Activated CD8-positive, alpha-beta memory T cell treated with anti-CD3 and anti-CD28 coated beads, Interleukin-2, amount 50 U/mL, for 4 hours (primary cell): ENCODE results near the gene TNS1.
"Not testable (repeated sequence)": the region's sequence is repeated elsewhere in the genome, so short reads cannot be mapped to it uniquely, and the experiment has no call there.

ENCODE experiments used
- DNase-seq: peaks from one replicate; pipeline ENCODE4 v3.0.0-alpha.2; 2020

Gene TNS1

GRCh38 chr2:218029366-218030360 lies 26.9 kb upstream of the TNS1 start:
- no peak for DNase-seq

DNA sequence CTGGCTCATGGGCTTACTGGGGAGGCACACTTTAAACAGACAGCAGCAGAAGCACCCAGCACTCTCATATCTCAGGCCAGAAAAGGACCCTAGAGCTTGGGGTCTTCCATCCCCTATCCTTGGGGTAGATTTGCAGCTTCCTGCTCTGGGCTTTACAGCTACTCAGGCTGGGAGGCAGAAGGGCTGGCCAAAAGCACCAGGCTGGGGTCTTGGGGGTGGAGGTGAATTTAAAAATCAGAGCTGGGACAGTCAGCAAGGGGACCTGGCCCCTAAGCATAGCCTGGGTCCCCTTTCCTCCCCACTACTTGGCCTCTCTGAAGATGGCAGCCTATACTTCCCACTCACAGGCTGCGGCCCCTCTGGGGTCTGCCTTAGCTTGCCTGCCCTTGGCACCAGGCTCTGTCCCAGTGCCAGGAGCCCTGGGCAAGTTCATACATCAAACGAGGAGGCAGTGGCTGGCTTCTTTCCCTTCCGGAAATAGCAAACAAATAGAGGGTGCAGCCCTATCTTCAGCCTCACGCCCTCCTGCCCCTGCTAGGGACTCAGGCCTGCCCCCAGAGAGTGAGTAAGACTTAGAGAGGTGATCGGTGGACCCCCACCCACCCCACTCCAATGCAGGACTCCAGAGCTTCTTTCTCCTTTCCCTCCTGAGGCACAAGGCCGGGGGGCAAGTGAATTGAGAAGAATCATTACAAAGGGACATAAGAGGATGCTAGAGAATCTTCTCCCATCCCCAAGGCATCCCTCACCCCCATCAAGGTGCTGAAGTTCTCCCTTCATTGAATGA lies 26.0 kb upstream of the TNS1 start:
- DNase-seq = no peak

DNA sequence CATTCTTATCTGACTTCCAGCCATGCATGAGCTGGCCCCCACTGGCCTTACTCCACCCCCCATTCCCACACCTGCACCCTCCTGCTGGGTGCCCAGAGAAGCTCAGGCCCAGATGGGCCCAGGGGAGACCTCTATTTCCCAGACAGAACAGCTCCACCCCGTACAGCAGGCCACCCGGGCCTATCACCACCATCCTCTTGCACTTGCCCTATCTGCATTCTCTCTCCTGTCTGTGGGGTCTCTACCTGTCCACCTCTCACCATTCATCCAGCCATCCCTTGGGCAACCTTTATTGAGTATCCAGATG lies 25.3 kb upstream of the TNS1 start:
- no peak for DNase-seq

DNA sequence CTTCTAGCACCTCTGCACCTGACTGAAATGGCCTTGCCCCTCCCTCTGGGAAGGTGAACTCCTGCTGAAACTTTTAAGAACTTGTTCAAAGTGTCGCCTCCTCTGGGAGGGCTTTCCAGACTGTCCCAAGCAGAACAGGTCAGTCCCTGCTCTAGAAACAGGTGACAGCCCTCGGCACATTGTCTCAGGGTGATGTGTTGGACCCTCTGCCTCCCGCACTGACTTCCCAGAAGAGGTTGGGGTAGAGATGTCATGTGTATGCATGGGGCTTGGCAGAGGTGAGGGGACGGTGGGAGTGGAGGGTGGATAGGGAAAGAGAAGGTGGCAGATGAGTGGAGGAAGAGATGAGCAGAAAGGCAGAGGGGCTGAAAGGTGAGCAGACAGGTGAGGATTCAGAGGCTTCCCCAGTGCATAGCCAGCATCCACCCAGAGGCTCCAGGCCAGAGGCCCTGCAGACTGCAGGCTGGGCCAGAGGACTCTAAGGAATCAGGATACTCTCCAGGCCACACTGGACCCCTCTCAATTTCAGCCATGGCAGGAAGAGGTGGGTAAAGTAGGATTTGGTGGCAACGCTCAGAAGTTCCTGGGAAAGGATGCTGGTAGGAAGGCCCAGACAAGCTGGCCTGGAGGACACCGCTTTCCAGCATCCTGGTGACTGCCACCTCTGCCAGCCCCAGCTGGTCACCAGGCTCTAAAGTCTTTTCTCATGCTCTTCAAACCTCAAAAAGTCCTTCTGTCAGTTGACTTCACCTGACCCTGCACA lies 24.8 kb upstream of the TNS1 start:
- DNase-seq = no peak

DNA sequence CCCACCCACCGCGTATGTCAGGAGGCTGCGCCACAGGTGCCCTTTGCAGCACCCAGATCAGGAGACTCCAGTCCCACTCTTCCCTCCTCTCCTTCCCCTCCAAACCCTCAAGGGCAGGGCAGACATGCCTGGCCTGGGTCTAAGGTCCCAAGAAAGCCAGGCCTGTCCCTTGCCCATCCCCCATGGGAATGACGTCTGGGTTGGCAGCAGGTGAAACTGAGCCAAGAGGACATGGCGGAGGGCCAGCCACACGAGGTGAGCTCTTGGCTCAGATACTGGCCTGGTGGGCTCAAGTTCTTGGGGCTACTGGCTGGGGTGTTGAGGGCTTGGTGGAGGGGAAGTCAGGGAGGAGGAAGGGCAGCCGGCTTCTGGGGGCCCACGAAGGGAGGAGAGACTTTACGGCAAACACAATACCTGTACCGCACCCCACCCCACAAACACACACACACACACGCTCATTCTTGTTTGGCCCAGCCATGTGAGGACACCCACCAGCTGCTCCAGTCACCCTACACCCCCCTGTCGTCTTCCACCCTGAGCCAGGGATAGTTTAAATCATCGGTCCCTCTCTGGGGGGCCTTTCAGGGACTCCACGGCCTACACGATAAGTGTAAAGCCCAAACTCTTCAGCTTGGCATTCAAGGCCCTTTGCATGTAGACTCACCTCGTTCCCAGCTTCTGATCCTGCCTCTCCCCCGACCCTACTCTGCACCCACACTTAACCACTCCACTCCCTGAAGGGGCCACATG lies 24.1 kb upstream of the TNS1 start:
- no peak for DNase-seq

GRCh38 chr2:218026244-218026643 lies 23.4 kb upstream of the TNS1 start:
- DNase-seq = no peak

DNA sequence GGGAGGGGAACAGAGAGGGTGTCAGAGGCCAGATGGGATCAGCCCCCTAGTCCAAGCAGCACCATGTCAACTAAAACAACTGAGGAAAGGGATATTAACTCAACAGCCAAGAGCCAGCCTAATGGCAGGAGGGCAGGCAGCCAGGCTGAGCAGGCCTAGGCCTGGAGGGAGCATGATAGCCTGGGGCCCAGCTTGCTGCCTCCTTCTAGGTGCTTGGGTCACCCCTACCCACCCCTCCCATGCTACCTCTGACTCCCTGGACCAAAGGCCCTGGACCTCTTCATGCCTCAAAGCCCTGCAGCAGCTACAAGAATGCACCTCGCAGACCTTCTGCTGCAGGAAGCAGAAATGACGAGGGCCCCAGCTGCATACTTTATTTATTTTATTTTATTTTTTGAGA lies 22.1 kb upstream of the TNS1 start:
- DNase-seq = no peak

DNA sequence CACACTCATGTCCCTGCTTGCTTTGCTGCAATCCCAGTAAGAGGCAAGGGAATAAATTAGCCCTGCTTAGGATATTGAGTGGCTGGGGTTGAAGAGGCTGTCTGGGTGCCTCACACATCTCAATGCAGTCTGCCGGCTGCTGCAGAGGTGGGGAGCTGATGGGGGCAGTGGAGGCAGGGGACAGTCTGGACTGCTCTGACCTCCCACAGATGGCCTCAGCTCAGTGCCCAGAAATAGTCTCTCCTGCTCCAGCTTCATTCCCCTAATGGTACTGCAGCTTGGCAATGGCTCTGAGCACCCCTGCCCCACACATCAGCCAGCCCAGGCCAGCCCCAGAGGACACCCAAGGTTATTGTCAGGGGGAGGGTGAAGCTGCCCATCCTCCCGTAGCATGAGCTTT lies 21.5 kb upstream of the TNS1 start:
- no peak for DNase-seq

GRCh38 chr2:218023636-218024035 lies 20.8 kb upstream of the TNS1 start:
- DNase-seq = no peak

- no peak for DNase-seq
Measured at GRCh38 chr2:218022851-218023530, 20.2 kb upstream of the TNS1 start.

DNA sequence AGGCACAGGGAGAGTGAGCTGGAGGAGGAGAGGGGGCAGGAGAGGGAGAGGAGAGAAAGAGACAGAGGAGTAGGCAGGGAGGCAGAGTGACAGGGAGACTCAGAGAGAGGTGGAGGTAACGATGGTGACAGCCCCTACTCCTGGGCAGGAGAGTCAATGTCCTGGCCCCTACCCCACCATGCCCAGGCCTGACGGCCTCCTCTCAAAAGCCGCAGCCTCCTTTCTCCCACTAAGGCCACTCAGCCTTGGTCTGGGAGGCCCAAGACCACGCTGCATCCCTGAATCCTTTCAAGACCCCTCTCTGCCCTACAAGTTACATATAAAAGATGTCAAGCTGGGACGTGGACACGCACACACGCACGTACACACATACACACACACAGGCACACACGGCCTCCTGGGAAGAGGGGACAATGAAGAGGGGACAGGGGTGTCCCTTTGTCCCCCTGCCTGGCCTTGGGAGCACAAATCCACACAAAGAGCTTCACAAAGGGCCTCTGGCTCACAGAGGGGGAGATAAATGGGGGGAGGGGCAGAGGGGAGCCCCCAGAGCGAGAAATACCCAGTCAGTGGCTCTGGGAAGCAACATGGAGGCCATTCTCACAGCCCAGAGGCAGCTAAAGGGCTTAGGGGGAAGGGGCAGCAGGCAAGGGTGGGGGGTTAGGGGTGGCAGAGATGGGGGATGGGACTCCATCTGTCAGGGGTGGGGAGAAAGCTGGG lies 19.5 kb upstream of the TNS1 start:
- DNase-seq = no peak

- no peak for DNase-seq
Measured at GRCh38 chr2:218021536-218022071, 18.8 kb upstream of the TNS1 start.

DNA sequence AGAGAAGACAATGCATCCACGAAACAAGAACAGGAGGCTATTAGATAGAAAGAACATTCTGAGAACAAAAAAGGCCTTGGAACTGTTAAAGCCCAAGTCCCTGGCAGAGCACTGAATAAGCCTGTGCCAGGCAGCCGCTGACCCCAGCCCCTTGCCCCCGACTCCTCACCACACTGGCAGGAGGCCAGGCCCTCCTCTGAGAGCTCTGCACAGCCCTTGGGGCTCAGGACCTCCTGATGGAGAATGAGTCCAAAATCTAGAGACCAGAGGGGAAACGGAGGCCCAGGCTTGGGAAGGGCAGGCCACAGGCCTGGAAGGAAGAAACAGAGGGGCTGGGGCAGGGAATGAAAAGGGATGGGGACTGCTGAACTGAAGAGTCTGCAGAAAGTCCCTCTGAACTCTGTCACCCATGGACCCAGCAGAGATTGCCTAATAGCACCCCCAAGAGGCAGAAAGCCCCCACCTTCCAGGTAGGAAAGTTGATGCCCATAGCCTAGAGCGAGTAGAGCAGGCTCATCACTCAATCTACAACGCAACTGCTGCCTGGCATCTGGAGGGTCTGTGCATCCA lies 18.3 kb upstream of the TNS1 start:
- no peak for DNase-seq

DNA sequence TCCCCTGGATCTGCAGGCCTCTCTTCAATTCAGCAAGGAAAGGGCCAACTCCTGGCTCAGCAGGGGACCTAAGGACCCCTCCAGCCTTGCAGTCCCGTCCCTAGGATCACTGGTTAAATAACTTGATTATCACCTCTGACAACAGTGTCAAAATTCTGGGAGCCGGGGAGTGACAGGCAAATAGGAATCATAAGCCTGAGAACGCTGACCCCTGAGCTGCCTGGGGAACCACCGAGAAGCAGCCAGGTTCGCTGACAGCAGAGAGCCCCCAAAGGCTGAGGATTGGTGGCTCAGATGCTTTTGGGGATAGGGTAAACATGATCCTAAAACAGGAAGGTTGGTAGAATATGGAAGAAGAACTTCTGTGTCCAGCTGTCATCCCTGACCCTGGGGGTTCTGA lies 17.5 kb upstream of the TNS1 start:
- no peak for DNase-seq

- DNase-seq = no peak
Measured at GRCh38 chr2:218019411-218020060, 16.7 kb upstream of the TNS1 start.

- not testable (repeated sequence) for DNase-seq
Measured at GRCh38 chr2:218018842-218019125, 16.0 kb upstream of the TNS1 start.

DNA sequence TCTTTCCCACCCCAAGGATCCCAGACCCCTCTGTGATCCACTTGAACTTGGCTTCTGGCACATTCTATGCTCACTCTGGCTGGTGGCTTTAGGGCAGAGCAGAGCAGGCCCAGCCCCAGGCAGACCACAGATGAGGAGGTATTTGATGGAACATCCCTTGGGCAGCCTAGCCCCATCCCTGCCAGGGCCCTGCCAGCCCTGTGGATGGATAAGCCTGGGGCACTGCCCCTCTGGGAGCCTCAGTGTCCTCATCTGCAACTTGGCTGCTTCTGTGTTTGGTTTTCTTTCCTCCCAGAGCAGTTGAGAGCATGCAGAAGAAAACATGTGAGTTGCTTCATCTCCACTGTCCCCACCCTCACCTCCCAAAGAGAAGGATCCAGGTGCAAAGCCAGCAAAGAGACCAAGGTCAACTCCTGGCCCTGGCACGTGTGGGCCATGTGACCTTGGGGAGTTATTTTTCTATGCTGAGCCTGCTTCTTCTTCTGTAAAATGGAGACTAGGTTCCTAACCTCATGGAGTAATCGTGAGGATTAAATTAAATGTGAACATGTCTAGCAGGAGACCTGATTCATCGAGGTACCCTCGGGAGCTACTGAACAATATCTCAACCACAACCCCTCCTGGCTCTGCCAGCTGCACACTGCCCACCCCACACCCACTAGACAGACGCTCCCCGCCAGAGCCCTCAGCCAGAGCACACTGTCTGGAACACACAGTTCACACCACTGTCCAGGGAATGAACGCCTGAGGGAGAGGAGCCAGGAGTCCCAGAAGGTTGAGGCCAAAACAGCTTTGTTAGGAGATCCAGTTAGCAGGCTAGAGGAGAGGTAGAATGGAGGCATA lies 14.6 kb upstream of the TNS1 start:
- DNase-seq = no peak

DNA sequence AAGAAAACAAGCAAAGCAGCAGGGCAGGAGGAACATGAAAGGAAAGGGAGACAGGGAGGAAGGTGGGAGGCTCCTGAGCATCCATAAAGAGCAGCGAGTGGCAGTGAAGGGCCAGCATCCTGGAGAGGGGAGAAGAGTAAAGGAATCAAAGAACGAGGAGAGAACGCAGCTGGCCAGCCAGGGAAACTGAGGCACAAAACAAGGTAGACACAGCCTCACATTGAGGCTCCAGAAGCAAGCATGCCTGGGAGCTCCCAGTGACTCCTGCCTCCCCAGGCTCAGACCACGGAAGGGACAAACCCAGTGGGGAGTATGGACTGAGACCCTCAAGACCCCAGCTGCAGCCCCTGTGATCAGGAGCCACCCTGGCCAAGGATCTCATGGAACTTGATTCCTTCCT lies 14.0 kb upstream of the TNS1 start:
- no peak for DNase-seq
